GM12878 (cell line): ENCODE results near the gene POMP. TPM values are rescaled to one million over a fixed set of nuclear protein-coding genes. Genes with fewer than 3 reads are reported as not detected.

Experiments used
- ATAC-seq: fragments of 200-7000 bp; cut with Tn5 transposase; 3 replicates; pipeline ENCODE4 v1.9.1; 2020; ENCODE audit warnings: mild to moderate bottlenecking, moderate library complexity
- BruUV-seq: library from RNA; stranded (reverse); fragments of 400-500 nt; replicated peaks from 2 replicates; lab custom pipeline; 2021; lab: Mats Ljungman, UMichigan
- CTCF ChIA-PET: fragments of 300-600 bp; sonication (Branson Sonifier 250); formaldehyde crosslinking; extraction: SDS; loops from one replicate; lab custom pipeline; 2021; ENCODE audit warnings: inconsistent platforms; lab: Yijun Ruan, JAX
- POLR2A ChIA-PET: fragments of 350-600 bp; formaldehyde crosslinking; extraction: SDS; loops from one replicate; lab custom pipeline; 2021; ENCODE audit warnings: inconsistent platforms; lab: Charles Lee
- RAD21 ChIA-PET: fragments of 300-600 bp; sonication (Branson Sonifier 250); formaldehyde crosslinking; loops from one replicate; lab custom pipeline; 2023; ENCODE audit warnings: antibody characterized with exemption; ENCODE audit not compliant: unreplicated experiment; lab: Charles Lee
- SMC1A ChIA-PET: fragments of 300-600 bp; sonication (Branson Sonifier 250); formaldehyde crosslinking; loops from one replicate; lab custom pipeline; 2023; ENCODE audit not compliant: unreplicated experiment, uncharacterized antibody; lab: Charles Lee
- DNase-seq: peaks from one replicate; pipeline ENCODE4 v3.0.0-alpha.2; 2011; ENCODE audit warnings: low read depth, low spot score
- FAIRE-seq: peaks from 3 replicates; lab custom pipeline; 2011; peaks lifted over from hg19 to GRCh38; lab: Jason Lieb, UNC
- H2AFZ ChIP-seq: 2 replicates; pipeline ENCODE4 v1.6.0; 2011; ENCODE audit warnings: low read depth, low read length, control low read depth; ENCODE audit not compliant: control insufficient read depth
- H3K27ac ChIP-seq: 2 replicates; pipeline ENCODE4 v1.5.1; 2011; ENCODE audit warnings: control low read depth; ENCODE audit not compliant: control insufficient read depth, insufficient read depth
- H3K27me3 ChIP-seq, 2 experiments: replicated peaks in 1 of 2; 2 replicates each; pipeline versions ENCODE4 v1.6.0 to v1.6.1; 2011; ENCODE audit warnings: low read length in 1 of 2; ENCODE audit not compliant: control insufficient read depth in 2 of 2, insufficient read depth in 2 of 2
- H3K36me3 ChIP-seq, 2 experiments: 2 replicates each; pipeline ENCODE4 v1.5.1; 2011; ENCODE audit warnings: low read length in 1 of 2; ENCODE audit not compliant: control insufficient read depth in 2 of 2, insufficient read depth in 2 of 2
- H3K4me1 ChIP-seq: 2 replicates; pipeline ENCODE4 v1.6.1; 2011; ENCODE audit warnings: mild to moderate bottlenecking, low read length, moderate library complexity, mixed read lengths; ENCODE audit not compliant: control insufficient read depth, insufficient read depth
- H3K4me2 ChIP-seq: 2 replicates; pipeline ENCODE4 v1.6.0; 2011; ENCODE audit warnings: control low read depth; ENCODE audit not compliant: control insufficient read depth, insufficient read depth
- H3K4me3 ChIP-seq: fragments of 200-600 bp; sonication (generic); 2 replicates; pipeline ENCODE4 v1.5.1; 2016
- H3K79me2 ChIP-seq: 2 replicates; pipeline ENCODE4 v1.6.0; 2011; ENCODE audit warnings: low read length; ENCODE audit not compliant: control insufficient read depth, insufficient read depth
- H3K9ac ChIP-seq: 2 replicates; pipeline ENCODE4 v1.8.0; 2011; ENCODE audit warnings: low read length, control low read depth, mixed read lengths; ENCODE audit not compliant: control insufficient read depth, insufficient read depth
- H3K9me3 ChIP-seq: replicated peaks from 3 replicates; pipeline ENCODE4 v1.5.1; 2011; ENCODE audit warnings: mild to moderate bottlenecking, low read length; ENCODE audit not compliant: control insufficient read depth, insufficient read depth
- H4K20me1 ChIP-seq: 2 replicates; pipeline ENCODE4 v1.6.0; 2011; ENCODE audit not compliant: control insufficient read depth, insufficient read depth
- JUNB ChIP-seq: IDR thresholded peaks from 2 replicates; pipeline ENCODE4 v1.6.1; 2016; ENCODE audit warnings: antibody characterized with exemption, mild to moderate bottlenecking
- SP1 ChIP-seq: IDR thresholded peaks from one replicate; pipeline ENCODE4 v1.6.1; 2011; ENCODE audit warnings: low read depth, low read length
- SPI1 ChIP-seq: IDR thresholded peaks from 2 replicates; pipeline ENCODE4 v1.6.1; 2011; ENCODE audit warnings: low read depth, mild to moderate bottlenecking, low read length, moderate library complexity, borderline replicate concordance; ENCODE audit not compliant: insufficient read depth
- WGBS: methylation state at CpG from one replicate; pipeline ENCODE4 v1.1.6; 2016; ENCODE audit warnings: low lambda C conversion rate; ENCODE audit not compliant: insufficient replicate concordance, insufficient coverage; ENCODE audit errors: missing lambda C conversion rate; 5-methylcytosine and 5-hydroxymethylcytosine counted together
- in situ Hi-C: fragments of 300-500 bp; cut with MboI; formaldehyde crosslinking; loops from 9 replicates; pipeline ENCODE4 v1.14.3; 2018; ENCODE audit warnings: mixed read lengths
- intact Hi-C: fragments of 100-400 bp; cut with micrococcal nuclease; formaldehyde crosslinking; loops from one replicate; pipeline ENCODE4 v1.14.2; 2022; ENCODE audit not compliant: unreplicated experiment
- polyA plus RNA-seq, 11 experiments: library from polyadenylated mRNA; depleted of rRNA in 4 of 11; unstranded in 6 of 11; stranded (reverse) in 5 of 11; fragments of >200 nt; fragmentation: Nextera tagmentation in 4 of 11; fragmentation: Illumina TruSeq in 1 of 11; extraction: Ambion mirVana in 4 of 11; extraction: Trizol in 1 of 11; gene quantifications; 1 replicate in 1 of 11; 2 replicates in 10 of 11; pipeline versions ENCODE4 v1.2.1 to v1.2.3, GENCODE V29; 2011 to 2016; ENCODE audit warnings: inconsistent platforms in 2 of 11, missing spikeins in 2 of 11, low read depth in 1 of 11
- total RNA-seq, 4 experiments: library from RNA; depleted of rRNA in 3 of 4; stranded (reverse); fragments of >200 nt in 3 of 4; fragmentation: Illumina TruSeq in 1 of 4; extraction: Trizol in 1 of 4; gene quantifications; 2 replicates each; pipeline versions ENCODE4 v1.2.1 to v1.2.3, GENCODE V29; 2013 to 2021
- TF ChIP-seq, protein P1 (sequence below): fragments of 150-350 bp; IDR thresholded peaks from 2 replicates; pipeline ENCODE4 v1.6.1; 2016; ENCODE audit warnings: low read depth, low read length

The POMP gene
- total and polyA plus RNA-seq, 10 of the 15 experiments (the other 5 are each of a cell fraction or from before 2014, with no cell fraction given): 90.4 to 668 (median 144) TPM

DNA sequence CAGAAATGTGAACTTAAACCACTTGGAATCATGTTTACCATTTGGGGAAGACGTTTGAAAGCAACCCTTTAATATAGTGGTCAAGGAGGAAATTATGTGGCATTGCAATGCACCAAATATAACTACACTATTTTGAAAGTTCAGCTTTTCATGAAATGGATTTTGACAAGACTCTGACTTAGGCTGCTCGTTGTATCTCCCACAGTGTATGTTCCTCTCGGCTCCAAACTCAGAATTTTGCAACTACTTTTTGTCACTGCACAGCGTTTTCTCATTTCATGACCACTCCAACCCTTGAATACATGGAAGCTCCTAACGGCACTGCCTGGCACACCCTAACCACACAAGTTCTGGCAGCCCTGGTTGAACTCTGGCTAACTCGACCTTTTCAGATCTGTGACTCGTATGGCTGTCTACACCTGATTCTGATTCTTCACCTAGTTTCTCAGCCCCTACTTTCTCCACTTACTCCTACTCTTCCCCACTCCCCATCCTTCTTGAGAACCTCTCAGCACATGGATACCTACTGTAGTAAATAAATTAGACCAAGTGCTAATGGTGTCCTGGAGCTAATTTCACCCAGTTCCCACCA lies 7.0 kb upstream of the POMP start:
- Histone ChIP-seq H3K4me1 (peaks cover 5% of the 10 kb centered on the region; the same call in 1 of the 2 replicates), H3K36me3 (peaks cover 0 to 3% of the 10 kb centered on the region in 2 experiments; a peak in 1 of 4 replicates), H2AFZ (no peak overlapping the region), H4K20me1 (no peaks in the 10 kb centered on the region), H3K9ac (no peak overlapping the region), H3K79me2 (peaks cover 24% of the 10 kb centered on the region), H3K9me3 (no peaks in the 10 kb centered on the region; the same call in 2 of the 3 replicates), H3K27me3 (no peaks in the 10 kb centered on the region), H3K4me2 (no peak overlapping the region), H3K27ac (no peak overlapping the region), H3K4me3 (no peak overlapping the region)
- ChIA-PET CTCF (interaction anchor here (0.5 to 8.1 kb wide), 2 partner anchors 12 to 92 kb away, joined by 3 to 139 read pairs; no protein-coding TSS in a partner anchor), SMC1A (interaction anchor here (11.4 kb wide), 1 partner anchor 11 kb away, joined by 270 read pairs; no protein-coding TSS in a partner anchor), POLR2A (interaction anchor here (1.6 kb wide), 1 partner anchor 8 kb away, joined by 4 read pairs; no protein-coding TSS in a partner anchor), RAD21 (no interaction called here)
- WGBS: 86% methylated on average over 7 of the region's 7 CpGs
- no peak for DNase-seq
- in situ Hi-C loops (no loop called here), intact Hi-C loops (loop anchor here (10.0 kb wide), 1 partner anchor 597 kb away; no protein-coding TSS in a partner anchor)
- ATAC-seq: no peak
- no peak for FAIRE-seq
- BruUV-seq: no TSS peak
- TF ChIP-seq SPI1 (no peak), JUNB (no peak), SP1 (no peak)
- TF ChIP-seq, protein P1, sequence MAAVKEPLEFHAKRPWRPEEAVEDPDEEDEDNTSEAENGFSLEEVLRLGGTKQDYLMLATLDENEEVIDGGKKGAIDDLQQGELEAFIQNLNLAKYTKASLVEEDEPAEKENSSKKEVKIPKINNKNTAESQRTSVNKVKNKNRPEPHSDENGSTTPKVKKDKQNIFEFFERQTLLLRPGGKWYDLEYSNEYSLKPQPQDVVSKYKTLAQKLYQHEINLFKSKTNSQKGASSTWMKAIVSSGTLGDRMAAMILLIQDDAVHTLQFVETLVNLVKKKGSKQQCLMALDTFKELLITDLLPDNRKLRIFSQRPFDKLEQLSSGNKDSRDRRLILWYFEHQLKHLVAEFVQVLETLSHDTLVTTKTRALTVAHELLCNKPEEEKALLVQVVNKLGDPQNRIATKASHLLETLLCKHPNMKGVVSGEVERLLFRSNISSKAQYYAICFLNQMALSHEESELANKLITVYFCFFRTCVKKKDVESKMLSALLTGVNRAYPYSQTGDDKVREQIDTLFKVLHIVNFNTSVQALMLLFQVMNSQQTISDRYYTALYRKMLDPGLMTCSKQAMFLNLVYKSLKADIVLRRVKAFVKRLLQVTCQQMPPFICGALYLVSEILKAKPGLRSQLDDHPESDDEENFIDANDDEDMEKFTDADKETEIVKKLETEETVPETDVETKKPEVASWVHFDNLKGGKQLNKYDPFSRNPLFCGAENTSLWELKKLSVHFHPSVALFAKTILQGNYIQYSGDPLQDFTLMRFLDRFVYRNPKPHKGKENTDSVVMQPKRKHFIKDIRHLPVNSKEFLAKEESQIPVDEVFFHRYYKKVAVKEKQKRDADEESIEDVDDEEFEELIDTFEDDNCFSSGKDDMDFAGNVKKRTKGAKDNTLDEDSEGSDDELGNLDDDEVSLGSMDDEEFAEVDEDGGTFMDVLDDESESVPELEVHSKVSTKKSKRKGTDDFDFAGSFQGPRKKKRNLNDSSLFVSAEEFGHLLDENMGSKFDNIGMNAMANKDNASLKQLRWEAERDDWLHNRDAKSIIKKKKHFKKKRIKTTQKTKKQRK: no peak
